ENCODE data around the gene RASL10A.

Gene RASL10A

GRCh38 chr22:29312218-29313125 is 3.0 kb downstream of the RASL10A start:
- no peak for TF ChIP-seq EZH2 (IDR thresholded peaks at IDR 0.05)
- no peak for TF ChIP-seq POLR2AphosphoS5 (IDR thresholded peaks at IDR 0.05; ENCODE audit: borderline replicate concordance, low read depth, low read length)
- TF ChIP-seq FOXP2 (optimal IDR thresholded peaks at IDR 0.05; ENCODE audit: control extremely low read depth, extremely low read length, insufficient read depth), result no peak
- H3K4me3 ChIP-seq, result no peak overlapping the region
- no peaks in the 10 kb centered on the region for H3K9me3 ChIP-seq (ENCODE audit: low read depth, low read length)
- H3K36me3 ChIP-seq (ENCODE audit: insufficient read depth, low read length), result no peaks in the 10 kb centered on the region
- no peak for DNase-seq (ENCODE audit: low read depth, low spot score)
- no peak overlapping the region for H3K27ac ChIP-seq
- no peak overlapping the region for H3K9ac ChIP-seq (ENCODE audit: insufficient read length)

GRCh38 chr22:29311464-29312217 is 3.9 kb downstream of the RASL10A start:
- Histone ChIP-seq H3K36me3 (ENCODE audit: insufficient read depth, low read length) (no peaks in the 10 kb centered on the region), H3K4me3 (no peak overlapping the region), H3K9me3 (ENCODE audit: low read depth, low read length) (no peaks in the 10 kb centered on the region), H3K9ac (ENCODE audit: insufficient read length) (no peak overlapping the region), H3K27ac (no peak overlapping the region)
- TF ChIP-seq POLR2AphosphoS5 (IDR thresholded peaks at IDR 0.05; ENCODE audit: borderline replicate concordance, low read depth, low read length) (no peak), EZH2 (IDR thresholded peaks at IDR 0.05) (no peak), FOXP2 (optimal IDR thresholded peaks at IDR 0.05; ENCODE audit: control extremely low read depth, extremely low read length, insufficient read depth) (no peak)
- DNase-seq (ENCODE audit: low read depth, low spot score), result no peak

GRCh38 chr22:29310863-29311339 is 4.6 kb downstream of the RASL10A start:
- no peaks in the 10 kb centered on the region for H3K36me3 ChIP-seq (ENCODE audit: insufficient read depth, low read length)
- TF ChIP-seq FOXP2 (optimal IDR thresholded peaks at IDR 0.05; ENCODE audit: control extremely low read depth, extremely low read length, insufficient read depth) (no peak), POLR2AphosphoS5 (IDR thresholded peaks at IDR 0.05; ENCODE audit: borderline replicate concordance, low read depth, low read length) (no peak), EZH2 (IDR thresholded peaks at IDR 0.05) (no peak)
- no peak overlapping the region for H3K4me3 ChIP-seq
- H3K9ac ChIP-seq (ENCODE audit: insufficient read length), result no peak overlapping the region
- no peak overlapping the region for H3K27ac ChIP-seq
- no peak for DNase-seq (ENCODE audit: low read depth, low spot score)
- no peaks in the 10 kb centered on the region for H3K9me3 ChIP-seq (ENCODE audit: low read depth, low read length)

- H3K9ac ChIP-seq (ENCODE audit: insufficient read length), result no peak overlapping the region
- H3K9me3 ChIP-seq (ENCODE audit: low read depth, low read length), result no peaks in the 10 kb centered on the region
- no peaks in the 10 kb centered on the region for H3K36me3 ChIP-seq (ENCODE audit: insufficient read depth, low read length)
- no peak overlapping the region for H3K4me3 ChIP-seq
- H3K27ac ChIP-seq, result no peak overlapping the region
- DNase-seq (ENCODE audit: low read depth, low spot score), result no peak
- no peak for TF ChIP-seq FOXP2 (optimal IDR thresholded peaks at IDR 0.05; ENCODE audit: control extremely low read depth, extremely low read length, insufficient read depth)
- no peak for TF ChIP-seq EZH2 (IDR thresholded peaks at IDR 0.05)
- TF ChIP-seq POLR2AphosphoS5 (IDR thresholded peaks at IDR 0.05; ENCODE audit: borderline replicate concordance, low read depth, low read length), result no peak
These were observed 5.2 kb downstream of the RASL10A start for GRCh38 chr22:29310065-29310862.

- H3K9ac ChIP-seq (ENCODE audit: insufficient read length), result no peak overlapping the region
- H3K9me3 ChIP-seq (ENCODE audit: low read depth, low read length), result no peaks in the 10 kb centered on the region
- no peak overlapping the region for H3K27ac ChIP-seq
- no peak for TF ChIP-seq EZH2 (IDR thresholded peaks at IDR 0.05)
- no peak for TF ChIP-seq POLR2AphosphoS5 (IDR thresholded peaks at IDR 0.05; ENCODE audit: borderline replicate concordance, low read depth, low read length)
- no peak for TF ChIP-seq FOXP2 (optimal IDR thresholded peaks at IDR 0.05; ENCODE audit: control extremely low read depth, extremely low read length, insufficient read depth)
- H3K4me3 ChIP-seq, result no peak overlapping the region
- DNase-seq (ENCODE audit: low read depth, low spot score), result no peak
- H3K36me3 ChIP-seq (ENCODE audit: insufficient read depth, low read length), result no peaks in the 10 kb centered on the region
These were observed 6.0 kb downstream of the RASL10A start for GRCh38 chr22:29309332-29310064.

GRCh38 chr22:29308791-29309262 is 6.7 kb downstream of the RASL10A start:
- Histone ChIP-seq H3K9me3 (ENCODE audit: low read depth, low read length) (no peaks in the 10 kb centered on the region), H3K4me3 (no peak overlapping the region), H3K9ac (ENCODE audit: insufficient read length) (no peak overlapping the region), H3K27ac (no peak overlapping the region), H3K36me3 (ENCODE audit: insufficient read depth, low read length) (no peaks in the 10 kb centered on the region)
- no peak for TF ChIP-seq EZH2 (IDR thresholded peaks at IDR 0.05)
- no peak for TF ChIP-seq FOXP2 (optimal IDR thresholded peaks at IDR 0.05; ENCODE audit: control extremely low read depth, extremely low read length, insufficient read depth)
- TF ChIP-seq POLR2AphosphoS5 (IDR thresholded peaks at IDR 0.05; ENCODE audit: borderline replicate concordance, low read depth, low read length), result no peak
- no peak for DNase-seq (ENCODE audit: low read depth, low spot score)

- TF ChIP-seq FOXP2 (optimal IDR thresholded peaks at IDR 0.05; ENCODE audit: control extremely low read depth, extremely low read length, insufficient read depth) (no peak), POLR2AphosphoS5 (IDR thresholded peaks at IDR 0.05; ENCODE audit: borderline replicate concordance, low read depth, low read length) (no peak), EZH2 (IDR thresholded peaks at IDR 0.05) (no peak)
- DNase-seq (ENCODE audit: low read depth, low spot score), result no peak
- H3K27ac ChIP-seq, result no peak overlapping the region
- no peaks in the 10 kb centered on the region for H3K9me3 ChIP-seq (ENCODE audit: low read depth, low read length)
- peak overlapping the region; percentile 90; the same call in 1 of the 2 replicates for H3K4me3 ChIP-seq
- no peak overlapping the region for H3K9ac ChIP-seq (ENCODE audit: insufficient read length)
- no peaks in the 10 kb centered on the region for H3K36me3 ChIP-seq (ENCODE audit: insufficient read depth, low read length)
These were observed 7.2 kb downstream of the RASL10A start for GRCh38 chr22:29308148-29308790.

Measured in SK-N-MC (cell line).